ENCODE measurements around the gene KLHL30. TPM values are rescaled to one million over a fixed set of nuclear protein-coding genes. Genes with fewer than 3 reads are reported as not detected.

Gene KLHL30
- total and polyA plus RNA-seq, 4 experiments from 2014 or later = not detected

DNA sequence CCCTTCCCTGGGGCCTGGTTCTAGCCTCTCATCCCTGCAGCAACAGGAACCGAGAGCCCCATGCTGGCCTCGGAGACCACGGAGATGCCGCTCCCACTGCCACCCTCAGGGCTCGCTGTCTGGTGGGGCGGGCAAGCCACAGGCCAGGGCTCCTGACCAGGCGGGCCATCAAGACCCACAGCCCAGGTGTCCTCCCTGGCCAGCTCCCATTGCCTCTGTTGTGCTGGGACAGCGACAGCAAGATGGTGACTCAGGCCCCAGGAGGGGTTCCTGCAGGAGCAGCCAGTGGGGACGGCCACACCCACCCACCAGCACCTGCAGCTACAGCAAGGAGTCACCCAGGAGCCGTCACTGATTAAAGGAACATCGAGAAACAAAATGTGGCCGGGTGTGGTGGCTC is 7.4 kb downstream of the KLHL30 start:
- Mint-ChIP-seq H3K9me3 (peaks cover 0 to 4% (median 0%) of the 10 kb centered on the region in 8 donors), H3K27ac (no peak overlapping the region), H3K36me3 (no peaks in the 10 kb centered on the region), H3K4me3 (no peak overlapping the region), H3K4me1 (peaks cover 4 to 11% (median 7%) of the 10 kb centered on the region in 4 donors), H3K27me3 (no peaks in the 10 kb centered on the region)
- ChIA-PET POLR2A (ENCODE audit: partially characterized antibody) (no interaction called here), CTCF (ENCODE audit: partially characterized antibody) (no interaction called here)
- Histone ChIP-seq H3K27me3 (ENCODE audit: insufficient read depth, low read length) (no peaks in the 10 kb centered on the region), H3K36me3 (ENCODE audit: insufficient read depth, low read length) (no peaks in the 10 kb centered on the region), H3K27ac (ENCODE audit: low read depth, low read length) (no peak overlapping the region), H3K4me3 (ENCODE audit: low read length in 2 of 2) (no peak overlapping the region), H3K4me1 (ENCODE audit: insufficient read depth, low read length) (no peaks in the 10 kb centered on the region), H3K9me3 (ENCODE audit: control insufficient read depth in 1 of 2, low read length in 2 of 2) (no peaks in the 10 kb centered on the region)
- DNase-seq = no peak
- intact Hi-C loops (cut with micrococcal nuclease) = loop anchor here (5.0 kb wide), 1 partner anchor 569 kb away; no protein-coding TSS in a partner anchor

DNA sequence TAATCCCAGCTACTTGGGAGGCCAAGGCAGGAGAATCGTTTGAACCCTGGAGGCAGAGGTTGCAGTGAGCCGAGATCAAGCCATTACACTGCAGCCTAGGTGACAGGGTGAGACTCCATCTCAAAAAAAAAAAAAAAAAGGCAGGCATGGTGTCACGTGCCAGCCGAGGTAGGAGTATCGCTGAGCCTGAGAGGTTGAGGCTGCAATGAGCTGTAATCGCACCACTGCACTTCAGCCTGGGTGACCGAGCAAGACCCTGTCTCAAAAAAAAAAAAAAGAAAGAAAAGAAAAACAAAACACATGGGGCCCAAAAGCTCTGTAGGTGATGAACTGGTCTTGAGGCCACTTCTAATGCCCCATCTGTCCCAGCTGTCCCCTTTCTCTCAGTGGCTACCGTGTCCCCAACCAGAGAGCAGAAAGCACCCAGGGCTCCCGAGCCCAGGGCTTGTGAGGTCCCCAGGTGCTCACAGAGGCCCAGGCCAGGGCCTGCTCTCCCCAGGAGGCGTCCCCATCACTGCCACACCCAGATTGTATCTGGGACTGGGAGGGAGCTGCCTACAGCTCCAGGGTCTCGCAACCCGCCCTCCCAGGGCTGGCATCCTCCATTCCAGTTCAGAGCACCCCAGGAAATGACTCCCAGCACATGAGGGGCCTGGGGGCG is 8.5 kb downstream of the KLHL30 start:
- Histone ChIP-seq H3K4me3 (ENCODE audit: low read length in 2 of 2) (no peak overlapping the region), H3K27me3 (ENCODE audit: insufficient read depth, low read length) (no peaks in the 10 kb centered on the region), H3K4me1 (ENCODE audit: insufficient read depth, low read length) (no peaks in the 10 kb centered on the region), H3K9me3 (ENCODE audit: control insufficient read depth in 1 of 2, low read length in 2 of 2) (no peaks in the 10 kb centered on the region), H3K27ac (ENCODE audit: low read depth, low read length) (no peak overlapping the region), H3K36me3 (ENCODE audit: insufficient read depth, low read length) (no peaks in the 10 kb centered on the region)
- no peak overlapping the region for H3K27ac Mint-ChIP-seq
- no peaks in the 10 kb centered on the region for H3K27me3 Mint-ChIP-seq
- POLR2A ChIA-PET (ENCODE audit: partially characterized antibody) = no interaction called here
- H3K4me1 Mint-ChIP-seq = peaks cover 0 to 4% (median under 1%) of the 10 kb centered on the region in 4 donors
- no peaks in the 10 kb centered on the region for H3K36me3 Mint-ChIP-seq
- no peak overlapping the region for H3K4me3 Mint-ChIP-seq
- H3K9me3 Mint-ChIP-seq = peaks cover 0 to 2% (median 0%) of the 10 kb centered on the region in 8 donors
- no peak for DNase-seq
- intact Hi-C loops (cut with micrococcal nuclease) = loop anchor here (5.0 kb wide), 1 partner anchor 570 kb away; no protein-coding TSS in a partner anchor
- CTCF ChIA-PET (ENCODE audit: partially characterized antibody) = interaction anchor here (1.0 kb wide), 1 partner anchor 117 kb away, joined by 3 read pairs; no protein-coding TSS in a partner anchor

DNA sequence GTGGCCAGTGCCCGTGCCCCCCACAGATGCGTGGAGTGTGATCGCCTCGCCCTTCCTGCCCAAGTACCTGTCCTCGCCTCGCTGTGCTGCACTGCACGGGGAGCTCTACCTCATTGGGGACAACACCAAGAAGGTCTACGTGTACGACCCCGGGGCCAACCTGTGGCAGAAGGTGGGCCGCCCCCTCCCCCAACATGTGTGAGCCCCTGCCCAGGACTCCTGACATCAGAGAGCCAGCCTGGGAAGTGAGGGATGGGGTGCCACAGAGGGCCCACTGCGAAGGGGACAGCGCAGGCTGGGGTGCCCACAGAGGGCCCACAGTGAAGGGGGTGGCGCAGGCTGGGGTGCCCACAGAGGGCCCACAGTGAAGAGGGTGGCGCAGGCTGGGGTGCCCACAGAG is 10.5 kb downstream of the KLHL30 start:
- H3K4me1 ChIP-seq (ENCODE audit: insufficient read depth, low read length) = no peaks in the 10 kb centered on the region
- H3K9me3 ChIP-seq (ENCODE audit: control insufficient read depth in 1 of 2, low read length in 2 of 2) = no peaks in the 10 kb centered on the region
- Mint-ChIP-seq H3K9me3 (peaks cover 0 to 3% (median 0%) of the 10 kb centered on the region in 8 donors), H3K4me1 (peaks cover 0 to 3% (median 0%) of the 10 kb centered on the region in 4 donors), H3K4me3 (no peak overlapping the region), H3K27me3 (no peaks in the 10 kb centered on the region), H3K27ac (no peak overlapping the region), H3K36me3 (no peaks in the 10 kb centered on the region)
- H3K4me3 ChIP-seq (ENCODE audit: low read length in 2 of 2) = no peak overlapping the region
- ChIA-PET CTCF (ENCODE audit: partially characterized antibody) (no interaction called here), POLR2A (ENCODE audit: partially characterized antibody) (no interaction called here)
- intact Hi-C loops (cut with micrococcal nuclease) = loop anchor here (5.0 kb wide), 1 partner anchor 572 kb away; no protein-coding TSS in a partner anchor
- H3K27ac ChIP-seq (ENCODE audit: low read depth, low read length) = no peak overlapping the region
- no peaks in the 10 kb centered on the region for H3K36me3 ChIP-seq (ENCODE audit: insufficient read depth, low read length)
- H3K27me3 ChIP-seq (ENCODE audit: insufficient read depth, low read length) = no peaks in the 10 kb centered on the region
- DNase-seq = no peak

DNA sequence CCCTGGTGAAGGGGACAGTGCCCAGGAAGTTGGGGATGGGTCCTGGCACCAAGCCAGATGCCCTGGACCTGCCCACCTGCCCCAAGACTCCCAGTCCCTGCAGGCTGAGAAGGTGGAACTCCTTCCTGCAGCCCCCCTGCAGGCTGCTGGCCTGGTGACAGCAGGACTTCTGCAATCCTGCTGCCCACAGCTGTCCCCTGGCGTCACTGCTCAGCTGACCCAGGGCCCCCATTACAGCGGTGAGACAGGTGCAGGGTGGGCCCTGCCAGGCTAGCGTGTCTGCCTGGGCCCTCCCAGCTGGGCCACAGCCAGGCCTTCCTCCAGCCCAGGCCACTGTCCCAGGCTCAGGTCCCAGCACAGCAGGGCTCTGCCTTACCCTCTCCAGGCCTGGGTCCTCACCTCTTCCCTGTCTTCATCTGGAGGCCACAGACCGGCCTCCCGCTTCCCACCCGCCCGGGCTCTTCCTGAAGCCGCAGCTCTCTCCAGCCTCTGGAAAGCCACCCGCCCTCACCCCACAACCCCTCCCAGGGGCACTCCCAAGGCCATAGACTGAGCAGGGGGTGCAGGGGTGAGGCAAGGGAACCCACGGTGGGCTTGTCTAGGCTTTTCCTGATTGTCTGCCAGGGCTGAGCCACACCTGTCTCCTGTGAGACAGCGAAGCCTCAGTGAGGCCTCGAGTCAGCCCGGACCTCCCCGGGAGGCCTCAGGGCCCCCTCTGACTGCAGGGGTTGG is 11.5 kb downstream of the KLHL30 start:
- H3K4me1 ChIP-seq (ENCODE audit: insufficient read depth, low read length) = no peaks in the 10 kb centered on the region
- no peak overlapping the region for H3K27ac ChIP-seq (ENCODE audit: low read depth, low read length)
- Mint-ChIP-seq H3K4me1 (no peaks in the 10 kb centered on the region), H3K27me3 (no peaks in the 10 kb centered on the region), H3K36me3 (no peaks in the 10 kb centered on the region), H3K9me3 (peaks cover 0 to 2% (median 0%) of the 10 kb centered on the region in 8 donors), H3K4me3 (no peak overlapping the region), H3K27ac (no peak overlapping the region)
- DNase-seq = no peak
- H3K36me3 ChIP-seq (ENCODE audit: insufficient read depth, low read length) = no peaks in the 10 kb centered on the region
- ChIA-PET POLR2A (ENCODE audit: partially characterized antibody) (no interaction called here), CTCF (ENCODE audit: partially characterized antibody) (no interaction called here)
- no peak overlapping the region for H3K4me3 ChIP-seq (ENCODE audit: low read length in 2 of 2)
- H3K27me3 ChIP-seq (ENCODE audit: insufficient read depth, low read length) = no peaks in the 10 kb centered on the region
- intact Hi-C loops (cut with micrococcal nuclease) = loop anchor here (5.0 kb wide), 1 partner anchor 573 kb away; no protein-coding TSS in a partner anchor
- H3K9me3 ChIP-seq (ENCODE audit: control insufficient read depth in 1 of 2, low read length in 2 of 2) = no peaks in the 10 kb centered on the region

DNA sequence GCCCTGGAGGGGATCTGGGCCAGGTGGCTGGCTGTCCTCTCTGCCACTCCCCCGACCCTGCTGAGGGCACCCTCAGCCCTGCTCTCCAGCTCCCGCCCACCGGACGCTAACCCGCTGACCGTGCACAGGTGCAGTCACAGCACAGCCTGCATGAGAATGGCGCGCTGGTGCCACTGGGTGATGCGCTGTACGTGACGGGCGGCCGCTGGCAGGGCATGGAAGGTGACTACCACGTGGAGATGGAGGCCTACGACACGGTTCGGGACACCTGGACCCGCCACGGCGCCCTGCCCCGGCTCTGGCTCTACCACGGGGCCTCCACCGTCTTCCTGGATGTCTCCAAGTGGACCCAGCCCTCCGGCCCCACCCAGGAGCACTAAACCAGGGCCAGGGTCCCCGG is 12.2 kb downstream of the KLHL30 start:
- H3K36me3 Mint-ChIP-seq = no peaks in the 10 kb centered on the region
- peaks cover 0 to 2% (median 0%) of the 10 kb centered on the region in 8 donors for H3K9me3 Mint-ChIP-seq
- intact Hi-C loops (cut with micrococcal nuclease) = no loop called here
- no peak overlapping the region for H3K4me3 Mint-ChIP-seq
- H3K27me3 ChIP-seq (ENCODE audit: insufficient read depth, low read length) = no peaks in the 10 kb centered on the region
- no peak overlapping the region for H3K27ac Mint-ChIP-seq
- DNase-seq = no peak
- no peak overlapping the region for H3K4me3 ChIP-seq (ENCODE audit: low read length in 2 of 2)
- CTCF ChIA-PET (ENCODE audit: partially characterized antibody) = no interaction called here
- H3K4me1 ChIP-seq (ENCODE audit: insufficient read depth, low read length) = no peaks in the 10 kb centered on the region
- no peaks in the 10 kb centered on the region for H3K4me1 Mint-ChIP-seq
- H3K27me3 Mint-ChIP-seq = no peaks in the 10 kb centered on the region
- H3K36me3 ChIP-seq (ENCODE audit: insufficient read depth, low read length) = no peaks in the 10 kb centered on the region
- no peaks in the 10 kb centered on the region for H3K9me3 ChIP-seq (ENCODE audit: control insufficient read depth in 1 of 2, low read length in 2 of 2)
- POLR2A ChIA-PET (ENCODE audit: partially characterized antibody) = no interaction called here
- no peak overlapping the region for H3K27ac ChIP-seq (ENCODE audit: low read depth, low read length)

DNA sequence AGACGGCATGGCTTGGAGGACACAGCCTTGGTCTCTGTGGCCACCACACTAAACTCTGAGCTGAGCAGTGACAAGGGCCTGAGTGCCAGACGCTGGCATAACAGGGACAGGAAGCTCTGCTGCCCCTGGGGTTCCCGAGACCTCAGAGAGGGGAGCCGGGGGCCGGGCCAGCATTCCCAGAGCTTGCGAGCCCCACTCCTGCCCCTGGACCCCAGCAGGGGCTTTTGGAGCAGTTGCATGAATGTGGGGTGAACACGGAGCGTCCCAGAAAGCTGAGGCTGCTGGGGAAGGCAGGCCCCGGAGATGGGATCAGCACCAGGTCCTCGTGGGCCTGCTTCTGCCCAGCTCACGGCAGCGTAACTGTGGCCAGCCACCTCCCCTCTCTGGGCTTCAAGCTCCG is 12.7 kb downstream of the KLHL30 start:
- no peak overlapping the region for H3K4me3 Mint-ChIP-seq
- no peaks in the 10 kb centered on the region for H3K27me3 Mint-ChIP-seq
- intact Hi-C loops (cut with micrococcal nuclease) = no loop called here
- H3K9me3 Mint-ChIP-seq = peaks cover 0 to 2% (median 0%) of the 10 kb centered on the region in 8 donors
- POLR2A ChIA-PET (ENCODE audit: partially characterized antibody) = no interaction called here
- H3K27ac Mint-ChIP-seq = no peak overlapping the region
- no peak overlapping the region for H3K27ac ChIP-seq (ENCODE audit: low read depth, low read length)
- no peaks in the 10 kb centered on the region for H3K4me1 Mint-ChIP-seq
- no peak overlapping the region for H3K4me3 ChIP-seq (ENCODE audit: low read length in 2 of 2)
- no peak for DNase-seq
- no peaks in the 10 kb centered on the region for H3K27me3 ChIP-seq (ENCODE audit: insufficient read depth, low read length)
- no peaks in the 10 kb centered on the region for H3K36me3 ChIP-seq (ENCODE audit: insufficient read depth, low read length)
- no peaks in the 10 kb centered on the region for H3K4me1 ChIP-seq (ENCODE audit: insufficient read depth, low read length)
- CTCF ChIA-PET (ENCODE audit: partially characterized antibody) = no interaction called here
- H3K36me3 Mint-ChIP-seq = no peaks in the 10 kb centered on the region
- H3K9me3 ChIP-seq (ENCODE audit: control insufficient read depth in 1 of 2, low read length in 2 of 2) = no peaks in the 10 kb centered on the region

DNA sequence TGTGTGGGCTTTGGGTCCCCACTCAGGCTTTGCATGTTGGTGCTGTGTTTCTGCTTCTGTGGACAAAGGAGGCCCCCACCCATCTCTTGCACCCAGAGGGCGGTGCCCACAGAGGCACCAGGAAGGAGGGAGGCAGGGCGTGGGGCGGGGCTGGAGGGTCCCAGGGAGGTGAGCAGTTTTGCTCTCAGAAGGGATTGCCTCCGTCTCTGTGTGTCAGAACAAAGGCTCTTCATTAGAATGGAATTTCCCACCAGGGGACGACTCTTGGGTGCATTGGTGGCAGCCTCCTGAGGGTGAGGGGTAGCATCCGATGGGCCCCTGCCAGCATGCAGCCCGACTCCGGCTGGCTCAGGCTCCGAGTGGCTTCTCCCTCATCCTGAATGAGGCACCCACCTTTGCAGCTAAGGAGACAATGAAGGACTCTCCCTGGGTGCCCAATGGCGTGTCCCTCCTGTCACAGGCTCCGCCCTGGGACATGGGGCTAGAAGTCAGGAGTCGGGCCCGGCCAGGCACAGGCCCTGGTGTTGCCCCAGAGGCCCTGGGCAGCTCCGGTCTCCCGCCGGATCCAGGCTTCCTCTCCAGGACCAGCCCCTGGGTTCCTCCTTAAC is 13.3 kb downstream of the KLHL30 start:
- Histone ChIP-seq H3K4me3 (ENCODE audit: low read length in 2 of 2) (no peak overlapping the region), H3K27me3 (ENCODE audit: insufficient read depth, low read length) (no peaks in the 10 kb centered on the region), H3K9me3 (ENCODE audit: control insufficient read depth in 1 of 2, low read length in 2 of 2) (no peaks in the 10 kb centered on the region), H3K27ac (ENCODE audit: low read depth, low read length) (no peak overlapping the region), H3K36me3 (ENCODE audit: insufficient read depth, low read length) (no peaks in the 10 kb centered on the region), H3K4me1 (ENCODE audit: insufficient read depth, low read length) (no peaks in the 10 kb centered on the region)
- Mint-ChIP-seq H3K27ac (no peak overlapping the region), H3K9me3 (peaks cover 0 to 2% (median 0%) of the 10 kb centered on the region in 8 donors), H3K4me3 (no peak overlapping the region), H3K4me1 (no peaks in the 10 kb centered on the region), H3K27me3 (no peaks in the 10 kb centered on the region), H3K36me3 (no peaks in the 10 kb centered on the region)
- POLR2A ChIA-PET (ENCODE audit: partially characterized antibody) = no interaction called here
- no peak for DNase-seq
- intact Hi-C loops (cut with micrococcal nuclease) = no loop called here
- CTCF ChIA-PET (ENCODE audit: partially characterized antibody) = no interaction called here
